CD14-positive monocyte (primary cell): ENCODE measurements around the gene STK32C. TPM values are rescaled to one million over a fixed set of nuclear protein-coding genes. Genes with fewer than 3 reads are reported as not detected.
A peak's percentile ranks its signal among the peaks of the same experiment; 100 is the strongest.

Experiments
- DNase-seq, 3 donors: peaks; one replicate each; pipeline ENCODE4 v3.0.0-alpha.2; 2011 to 2022
- H2AFZ ChIP-seq: 2 replicates; pipeline ENCODE4 v1.6.0; 2012; ENCODE audit warnings: mild to moderate bottlenecking, low read depth, low read length, inconsistent platforms; ENCODE audit not compliant: insufficient read depth, poor library complexity, severe bottlenecking
- H3K27ac ChIP-seq, 2 donors: 1 replicate in 1 of 2; 2 replicates in 1 of 2; pipeline ENCODE4 v1.5.1; 2012 to 2013; ENCODE audit warnings: low read length in 2 of 2, control low read depth in 1 of 2, inconsistent platforms in 1 of 2, low read depth in 1 of 2, mild to moderate bottlenecking in 1 of 2
- H3K27me3 ChIP-seq, 2 donors: one replicate each; pipeline versions ENCODE4 v1.6.0 to v1.6.1; 2011 to 2013; ENCODE audit warnings: low read length in 2 of 2; ENCODE audit not compliant: control insufficient read depth in 2 of 2, insufficient read depth in 2 of 2
- H3K36me3 ChIP-seq, 2 donors: replicated peaks in 1 of 2; 1 replicate in 1 of 2; 2 replicates in 1 of 2; pipeline versions ENCODE4 v1.5.1 to v1.6.1; 2012 to 2013; ENCODE audit warnings: low read length in 2 of 2, control low read depth in 1 of 2, inconsistent platforms in 1 of 2, mild to moderate bottlenecking in 1 of 2; ENCODE audit not compliant: insufficient read depth in 2 of 2, control insufficient read depth in 1 of 2
- H3K4me1 ChIP-seq, 2 donors: 1 replicate in 1 of 2; 2 replicates in 1 of 2; pipeline versions ENCODE4 v1.5.1 to v1.6.1; 2012 to 2013; ENCODE audit warnings: low read length in 2 of 2, control low read depth in 1 of 2, inconsistent platforms in 1 of 2, mild to moderate bottlenecking in 1 of 2, moderate library complexity in 1 of 2; ENCODE audit not compliant: insufficient read depth in 2 of 2, control insufficient read depth in 1 of 2
- H3K4me2 ChIP-seq: replicated peaks from 2 replicates; pipeline ENCODE3; 2012; ENCODE audit warnings: low read length, moderate library complexity, mild to moderate bottlenecking; ENCODE audit not compliant: poor library complexity, severe bottlenecking; ENCODE audit errors: extremely low read depth
- H3K4me3 ChIP-seq, 3 experiments: fragments of 200-600 bp in 1 of 3; sonication (generic) in 1 of 3; replicated peaks in 1 of 3; 1 replicate in 2 of 3; 2 replicates in 1 of 3; pipeline ENCODE4 v1.5.1; 2011 to 2013; ENCODE audit warnings: low read length in 3 of 3, mild to moderate bottlenecking in 3 of 3, control low read depth in 2 of 3, low read depth in 2 of 3, inconsistent platforms in 1 of 3, moderate library complexity in 1 of 3
- H3K79me2 ChIP-seq: 2 replicates; pipeline ENCODE4 v1.6.0; 2012; ENCODE audit warnings: mild to moderate bottlenecking, control low read depth, inconsistent platforms, low read length, moderate library complexity; ENCODE audit not compliant: insufficient read depth
- H3K9ac ChIP-seq: 2 replicates; pipeline ENCODE4 v1.6.0; 2017; ENCODE audit warnings: low read length, mild to moderate bottlenecking; ENCODE audit not compliant: insufficient read depth, poor library complexity, severe bottlenecking
- H3K9me3 ChIP-seq, 2 donors: replicated peaks in 1 of 2; 1 replicate in 1 of 2; 2 replicates in 1 of 2; pipeline versions ENCODE4 v1.5.1 to v1.6.1; 2012 to 2013; ENCODE audit warnings: low read length in 2 of 2, control low read depth in 1 of 2; ENCODE audit not compliant: control insufficient read depth in 1 of 2, insufficient read depth in 1 of 2
- H4K20me1 ChIP-seq: 2 replicates; pipeline ENCODE4 v1.6.0; 2012; ENCODE audit warnings: mild to moderate bottlenecking, low read length, control low read depth, moderate library complexity; ENCODE audit not compliant: insufficient read depth
- H3K27ac Mint-ChIP-seq, 7 donors: one replicate each; pipeline ENCODE4 v1.8.0; 2020; ENCODE audit warnings: mild to moderate bottlenecking in 7 of 7, mixed read lengths in 7 of 7, moderate library complexity in 6 of 7, inconsistent platforms in 2 of 7
- H3K27me3 Mint-ChIP-seq, 3 donors: one replicate each; pipeline ENCODE4 v1.8.0; 2021 to 2022; ENCODE audit warnings: low read depth in 3 of 3, mild to moderate bottlenecking in 3 of 3, mixed read lengths in 3 of 3, moderate library complexity in 3 of 3, inconsistent platforms in 1 of 3
- H3K36me3 Mint-ChIP-seq, 2 donors: one replicate each; pipeline ENCODE4 v1.8.0; 2020; ENCODE audit warnings: mixed read lengths in 2 of 2, inconsistent platforms in 1 of 2, mild to moderate bottlenecking in 1 of 2
- H3K4me1 Mint-ChIP-seq: one replicate; pipeline ENCODE4 v1.8.0; 2020; ENCODE audit warnings: mild to moderate bottlenecking, mixed read lengths
- H3K4me3 Mint-ChIP-seq, 2 donors: one replicate each; pipeline ENCODE4 v1.8.0; 2020; ENCODE audit warnings: mild to moderate bottlenecking in 2 of 2, mixed read lengths in 2 of 2, moderate library complexity in 1 of 2
- H3K9me3 Mint-ChIP-seq, 7 donors: one replicate each; pipeline ENCODE4 v1.8.0; 2020 to 2022; ENCODE audit warnings: mixed read lengths in 7 of 7, mild to moderate bottlenecking in 6 of 7, moderate library complexity in 6 of 7, inconsistent platforms in 2 of 7
- WGBS: methylation state at CpG from one replicate; pipeline ENCODE4 v1.1.5; 2013; ENCODE audit warnings: missing lambda C conversion rate; ENCODE audit not compliant: insufficient coverage; 5-methylcytosine and 5-hydroxymethylcytosine counted together
- intact Hi-C, 2 donors: fragments of 100-400 bp; cut with micrococcal nuclease; formaldehyde crosslinking; loops; one replicate each; pipeline versions ENCODE4 v1.15.0 to v1.15.1; 2023
- polyA plus RNA-seq, 3 donors: library from polyadenylated mRNA; depleted of rRNA in 1 of 3; unstranded in 2 of 3; stranded (reverse) in 1 of 3; fragments of 300-500 nt in 2 of 3; fragments of >200 nt in 1 of 3; fragmentation: Illumina TruSeq in 2 of 3; gene quantifications; 1 replicate in 2 of 3; 2 replicates in 1 of 3; pipeline ENCODE4 v1.2.3, GENCODE V29; 2012 to 2021
- TF ChIP-seq, protein P1 (sequence below): fragments of 200-600 bp; IDR thresholded peaks from one replicate; pipeline ENCODE4 v1.8.0; 2022; ENCODE audit warnings: antibody characterized with exemption, mild to moderate bottlenecking

The STK32C gene
- polyA plus RNA-seq, 3 donors: 13.6 to 22.8 (median 18.4) TPM

DNA sequence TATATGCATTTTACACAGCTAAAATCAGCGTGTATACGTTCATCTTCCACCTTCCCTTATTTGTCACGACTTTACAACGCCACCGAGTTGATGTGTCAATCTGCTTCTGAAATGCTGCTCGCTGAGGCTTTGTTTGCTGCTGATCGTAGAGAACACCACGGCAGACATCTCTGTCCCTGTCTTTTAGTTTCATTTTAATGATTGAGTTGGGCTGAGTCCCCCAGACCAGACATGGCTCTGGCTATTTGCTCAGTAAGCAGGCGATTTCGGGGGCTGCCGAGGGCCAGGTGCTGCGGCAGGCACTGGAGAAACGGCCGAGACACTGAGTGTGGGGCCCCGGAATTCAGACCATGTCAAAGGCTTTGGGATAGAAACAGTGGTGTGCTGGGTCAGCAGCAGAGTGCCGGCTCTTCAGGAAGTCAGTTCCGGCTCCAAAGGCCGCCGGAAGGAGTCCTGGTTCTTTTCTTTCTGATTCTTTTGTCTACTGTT is 29.2 kb upstream of the STK32C start:
- H3K9ac ChIP-seq: peak overlapping the region; percentile 65
- WGBS: 30% methylated on average over 12 of the region's 19 CpGs
- Mint-ChIP-seq H3K9me3 (no peaks in the 10 kb centered on the region), H3K36me3 (peaks cover 23 to 32% of the 10 kb centered on the region in 2 donors), H3K27me3 (peaks cover 0 to 1% (median 1%) of the 10 kb centered on the region in 3 donors), H3K27ac (peak overlapping the region; percentile 90 to 95 (median 92)), H3K4me3 (peak overlapping the region; percentile 93 to 97), H3K4me1 (peaks cover 49% of the 10 kb centered on the region)
- no peaks in the 10 kb centered on the region for H3K9me3 ChIP-seq
- no peaks in the 10 kb centered on the region for H4K20me1 ChIP-seq
- DNase-seq: peak in 2 of 3 donors; percentile 39 to 53
- H3K79me2 ChIP-seq: peaks cover 12% of the 10 kb centered on the region
- peak overlapping the region; percentile 73 for H3K4me2 ChIP-seq
- H3K4me3 ChIP-seq: peak overlapping the region; percentile 60 to 85 (median 79)
- H3K27me3 ChIP-seq: no peaks in the 10 kb centered on the region
- H3K4me1 ChIP-seq: peaks cover 39 to 48% of the 10 kb centered on the region in 2 donors
- intact Hi-C loops: loop anchor here in 1 of 2 donors (10.0 kb wide), 1 partner anchor 198 kb away; the partner anchor contains the start of gene INPP5A
- TF ChIP-seq, protein P1, sequence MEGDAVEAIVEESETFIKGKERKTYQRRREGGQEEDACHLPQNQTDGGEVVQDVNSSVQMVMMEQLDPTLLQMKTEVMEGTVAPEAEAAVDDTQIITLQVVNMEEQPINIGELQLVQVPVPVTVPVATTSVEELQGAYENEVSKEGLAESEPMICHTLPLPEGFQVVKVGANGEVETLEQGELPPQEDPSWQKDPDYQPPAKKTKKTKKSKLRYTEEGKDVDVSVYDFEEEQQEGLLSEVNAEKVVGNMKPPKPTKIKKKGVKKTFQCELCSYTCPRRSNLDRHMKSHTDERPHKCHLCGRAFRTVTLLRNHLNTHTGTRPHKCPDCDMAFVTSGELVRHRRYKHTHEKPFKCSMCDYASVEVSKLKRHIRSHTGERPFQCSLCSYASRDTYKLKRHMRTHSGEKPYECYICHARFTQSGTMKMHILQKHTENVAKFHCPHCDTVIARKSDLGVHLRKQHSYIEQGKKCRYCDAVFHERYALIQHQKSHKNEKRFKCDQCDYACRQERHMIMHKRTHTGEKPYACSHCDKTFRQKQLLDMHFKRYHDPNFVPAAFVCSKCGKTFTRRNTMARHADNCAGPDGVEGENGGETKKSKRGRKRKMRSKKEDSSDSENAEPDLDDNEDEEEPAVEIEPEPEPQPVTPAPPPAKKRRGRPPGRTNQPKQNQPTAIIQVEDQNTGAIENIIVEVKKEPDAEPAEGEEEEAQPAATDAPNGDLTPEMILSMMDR: no peak
- peak overlapping the region; percentile 71 to 82 for H3K27ac ChIP-seq
- peak overlapping the region; percentile 79 for H2AFZ ChIP-seq
- H3K36me3 ChIP-seq: peaks cover 0 to 7% of the 10 kb centered on the region in 2 donors

DNA sequence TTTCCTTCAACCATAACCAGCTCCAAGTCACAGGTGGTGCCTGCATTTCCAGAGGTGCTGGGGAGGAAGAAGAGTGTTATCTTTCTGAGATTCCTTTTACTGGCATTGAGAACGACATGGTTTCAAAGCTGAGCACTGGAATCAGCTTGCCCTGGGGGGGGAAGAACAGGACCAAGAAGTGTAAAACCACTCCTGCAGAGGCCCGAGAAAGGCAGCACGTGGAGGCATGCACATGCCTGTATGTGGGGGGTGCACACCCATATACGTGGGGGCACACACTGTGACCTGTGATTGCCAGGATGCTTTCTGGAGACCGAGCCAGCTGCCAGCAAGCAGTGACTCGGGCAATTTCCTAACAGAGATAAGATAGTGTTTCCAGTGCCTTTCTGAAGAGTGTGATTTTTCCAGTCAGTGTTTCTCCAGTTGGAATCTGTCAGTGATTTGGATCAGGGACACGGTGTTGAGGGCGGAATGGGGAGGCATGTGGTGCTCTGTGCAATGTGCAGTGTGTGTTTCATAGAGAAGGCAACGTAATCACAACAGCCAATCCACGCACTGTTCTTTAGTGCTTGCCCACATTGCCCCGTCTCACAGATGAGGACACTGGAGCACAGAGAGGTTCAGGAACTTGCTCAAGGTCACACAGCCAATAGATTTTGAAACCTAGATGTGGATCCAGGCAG is 28.5 kb upstream of the STK32C start:
- TF ChIP-seq, protein P1: no peak
- Histone ChIP-seq H3K27ac (peak overlapping the region; percentile 64 to 82), H3K9me3 (no peaks in the 10 kb centered on the region), H3K4me1 (peaks cover 39 to 49% of the 10 kb centered on the region in 2 donors), H3K4me2 (peak overlapping the region; percentile 73), H3K36me3 (peaks cover 0 to 7% of the 10 kb centered on the region in 2 donors), H3K9ac (peak overlapping the region; percentile 65), H2AFZ (peak overlapping the region; percentile 79), H3K27me3 (no peaks in the 10 kb centered on the region), H3K79me2 (peaks cover 17% of the 10 kb centered on the region), H3K4me3 (peak overlapping the region; percentile 60 to 85 (median 79)), H4K20me1 (no peaks in the 10 kb centered on the region)
- H3K9me3 Mint-ChIP-seq: no peaks in the 10 kb centered on the region
- peaks cover 0 to 1% (median 1%) of the 10 kb centered on the region in 3 donors for H3K27me3 Mint-ChIP-seq
- H3K36me3 Mint-ChIP-seq: peaks cover 17 to 28% of the 10 kb centered on the region in 2 donors
- 46% methylated on average over 10 of the region's 11 CpGs for WGBS
- H3K27ac Mint-ChIP-seq: peak overlapping the region; percentile 90 to 95 (median 92)
- peaks cover 51% of the 10 kb centered on the region for H3K4me1 Mint-ChIP-seq
- no peak for DNase-seq
- intact Hi-C loops: loop anchor here in 1 of 2 donors (10.0 kb wide), 1 partner anchor 199 kb away; the partner anchor contains the start of gene INPP5A
- peak overlapping the region; percentile 93 to 97 for H3K4me3 Mint-ChIP-seq
